Measurements from ENCODE around the gene CDCA3. TPM values are rescaled to one million over a fixed set of nuclear protein-coding genes. Genes with fewer than 3 reads are reported as not detected.

Gene CDCA3
- total RNA-seq, 1 donor from 2014 or later: 36.1 TPM

- H3K27me3 Mint-ChIP-seq: no peaks in the 10 kb centered on the region
- H3K4me3 Mint-ChIP-seq (ENCODE audit: low read depth): peak within 1 kb of the TSS; percentile 98
- no peak for TF ChIP-seq CTCF (IDR thresholded peaks at IDR 0.05; ENCODE audit: unreplicated experiment)
- DNase-seq (ENCODE audit: low spot score, unreplicated experiment): peak; percentile 100
- H3K36me3 Mint-ChIP-seq (ENCODE audit: insufficient read depth): peaks cover 13% of the 10 kb centered on the region
- peaks cover 29% of the 10 kb centered on the region for H3K4me1 Mint-ChIP-seq (ENCODE audit: low read depth)
- peak within 1 kb of the TSS; percentile 100 for H3K27ac Mint-ChIP-seq
- H3K9me3 Mint-ChIP-seq (ENCODE audit: low read depth): no peaks in the 10 kb centered on the region
Measured at GRCh38 chr12:6851921-6852650, 1.0 kb upstream of the CDCA3 start, which contains the start of gene USP5. TSS of gene USP5 (plus strand) at chr12:6852150. CDS start at chr12:6852180, 30 bp downstream.

GRCh38 chr12:6850796-6851152, 312 bp downstream of the CDCA3 start:
- peaks cover 29% of the 10 kb centered on the region for H3K4me1 Mint-ChIP-seq (ENCODE audit: low read depth)
- no peak overlapping the region for H3K27ac Mint-ChIP-seq
- H3K4me3 Mint-ChIP-seq (ENCODE audit: low read depth): peak overlapping the region; percentile 98
- H3K9me3 Mint-ChIP-seq (ENCODE audit: low read depth): no peaks in the 10 kb centered on the region
- DNase-seq (ENCODE audit: low spot score, unreplicated experiment): no peak
- H3K36me3 Mint-ChIP-seq (ENCODE audit: insufficient read depth): peaks cover 11% of the 10 kb centered on the region
- H3K27me3 Mint-ChIP-seq: no peaks in the 10 kb centered on the region
- no peak for TF ChIP-seq CTCF (IDR thresholded peaks at IDR 0.05; ENCODE audit: unreplicated experiment)

- Mint-ChIP-seq H3K27ac (peak overlapping the region; percentile 34), H3K36me3 (ENCODE audit: insufficient read depth) (peaks cover 10% of the 10 kb centered on the region), H3K9me3 (ENCODE audit: low read depth) (no peaks in the 10 kb centered on the region), H3K4me3 (ENCODE audit: low read depth) (peak overlapping the region; percentile 98), H3K4me1 (ENCODE audit: low read depth) (peaks cover 29% of the 10 kb centered on the region), H3K27me3 (no peaks in the 10 kb centered on the region)
- no peak for TF ChIP-seq CTCF (IDR thresholded peaks at IDR 0.05; ENCODE audit: unreplicated experiment)
- no peak for DNase-seq (ENCODE audit: low spot score, unreplicated experiment)
Measured at GRCh38 chr12:6849976-6850560, 1.0 kb downstream of the CDCA3 start.

GRCh38 chr12:6849427-6849826, 1.7 kb downstream of the CDCA3 start:
- Mint-ChIP-seq H3K27me3 (no peaks in the 10 kb centered on the region), H3K4me1 (ENCODE audit: low read depth) (peaks cover 29% of the 10 kb centered on the region), H3K36me3 (ENCODE audit: insufficient read depth) (peaks cover 12% of the 10 kb centered on the region), H3K9me3 (ENCODE audit: low read depth) (no peaks in the 10 kb centered on the region), H3K27ac (no peak overlapping the region), H3K4me3 (ENCODE audit: low read depth) (peak overlapping the region; percentile 57)
- no peak for TF ChIP-seq CTCF (IDR thresholded peaks at IDR 0.05; ENCODE audit: unreplicated experiment)
- no peak for DNase-seq (ENCODE audit: low spot score, unreplicated experiment)

DNA sequence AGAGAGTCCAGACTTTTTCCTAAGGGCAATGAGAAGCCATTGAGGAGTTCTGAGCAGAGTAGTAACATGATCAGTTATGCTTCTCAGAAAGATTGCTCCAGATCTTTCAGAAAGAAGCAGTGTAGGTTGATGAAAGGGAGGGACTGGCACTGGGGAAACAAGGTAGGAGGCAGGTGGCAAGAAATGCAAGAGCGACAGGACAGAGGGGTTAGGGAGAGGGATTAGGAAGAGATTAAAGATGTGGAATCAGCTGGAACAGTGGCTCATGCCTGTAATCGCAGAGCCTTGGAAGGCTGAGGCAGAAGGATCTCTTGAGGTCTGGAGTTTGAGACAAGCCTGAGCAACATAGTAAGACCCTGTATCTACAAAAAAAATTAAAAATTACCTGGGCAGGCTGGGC, 3.4 kb downstream of the CDCA3 start:
- peaks cover 18% of the 10 kb centered on the region for H3K4me1 Mint-ChIP-seq (ENCODE audit: low read depth)
- H3K27me3 Mint-ChIP-seq: no peaks in the 10 kb centered on the region
- peaks cover 9% of the 10 kb centered on the region for H3K36me3 Mint-ChIP-seq (ENCODE audit: insufficient read depth)
- no peak for DNase-seq (ENCODE audit: low spot score, unreplicated experiment)
- TF ChIP-seq CTCF (IDR thresholded peaks at IDR 0.05; ENCODE audit: unreplicated experiment): no peak
- H3K4me3 Mint-ChIP-seq (ENCODE audit: low read depth): no peak overlapping the region
- H3K27ac Mint-ChIP-seq: no peak overlapping the region
- no peaks in the 10 kb centered on the region for H3K9me3 Mint-ChIP-seq (ENCODE audit: low read depth)
